H9 (cell line): Measurements from ENCODE around the gene FNDC3B. TPM values are rescaled to one million over a fixed set of nuclear protein-coding genes. Genes with fewer than 3 reads are reported as not detected.
A peak's percentile ranks its signal among the peaks of the same experiment; 100 is the strongest.

Source experiments
- DNase-seq: peaks from one replicate; pipeline ENCODE4 v3.0.0-alpha.2; 2017
- H2AFZ ChIP-seq: one replicate; pipeline ENCODE4 v1.6.1; 2013; ENCODE audit warnings: mild to moderate bottlenecking, low read length, control low read depth, moderate library complexity
- H2AK5ac ChIP-seq: 2 replicates; pipeline ENCODE4 v1.6.1; 2013; ENCODE audit warnings: low read length, control low read depth, mixed read lengths; ENCODE audit not compliant: insufficient read length
- H2BK120ac ChIP-seq: one replicate; pipeline ENCODE4 v1.6.1; 2013; ENCODE audit warnings: low read depth, mild to moderate bottlenecking, low read length, control low read depth, inconsistent platforms; ENCODE audit not compliant: poor library complexity, severe bottlenecking
- H2BK12ac ChIP-seq: 2 replicates; pipeline ENCODE4 v1.6.1; 2013; ENCODE audit warnings: low read length, control low read depth, mixed read lengths, low read depth; ENCODE audit not compliant: insufficient read length
- H2BK15ac ChIP-seq: 2 replicates; pipeline ENCODE4 v1.6.1; 2013; ENCODE audit warnings: low read depth, low read length, control low read depth
- H2BK20ac ChIP-seq: one replicate; pipeline ENCODE4 v1.6.1; 2013; ENCODE audit warnings: low read depth, mild to moderate bottlenecking, low read length, control low read depth, inconsistent platforms; ENCODE audit not compliant: poor library complexity, severe bottlenecking
- H2BK5ac ChIP-seq: 2 replicates; pipeline ENCODE4 v1.6.1; 2013; ENCODE audit warnings: low read length, control low read depth, mixed read lengths; ENCODE audit not compliant: insufficient read length
- H3K14ac ChIP-seq: 2 replicates; pipeline ENCODE4 v1.6.1; 2013; ENCODE audit warnings: low read length, control low read depth; ENCODE audit not compliant: insufficient read depth
- H3K18ac ChIP-seq: 2 replicates; pipeline ENCODE4 v1.6.1; 2013; ENCODE audit warnings: low read depth, mild to moderate bottlenecking, mixed read lengths, low read length, control low read depth; ENCODE audit not compliant: insufficient read length
- H3K23ac ChIP-seq: 2 replicates; pipeline ENCODE4 v1.6.1; 2013; ENCODE audit warnings: low read length, control low read depth, mixed read lengths, low read depth; ENCODE audit not compliant: insufficient read length
- H3K23me2 ChIP-seq: 2 replicates; pipeline ENCODE4 v1.6.1; 2013; ENCODE audit warnings: low read depth, mild to moderate bottlenecking, mixed read lengths, low read length, control low read depth; ENCODE audit not compliant: insufficient read length, poor library complexity, severe bottlenecking
- H3K27ac ChIP-seq: 2 replicates; pipeline ENCODE4 v1.5.1; 2013; ENCODE audit warnings: low read length, control low read depth, mixed read lengths, low read depth; ENCODE audit not compliant: insufficient read length
- H3K27me3 ChIP-seq: 2 replicates; pipeline ENCODE4 v1.6.1; 2013; ENCODE audit warnings: low read length, control low read depth, inconsistent platforms; ENCODE audit not compliant: insufficient read depth
- H3K4ac ChIP-seq: 2 replicates; pipeline ENCODE4 v1.6.1; 2013; ENCODE audit warnings: low read depth, mild to moderate bottlenecking, control low read depth, inconsistent platforms, low read length, moderate library complexity
- H3K4me1 ChIP-seq: 2 replicates; pipeline ENCODE4 v1.6.1; 2013; ENCODE audit warnings: low read length, control low read depth, inconsistent platforms; ENCODE audit not compliant: insufficient read depth
- H3K4me2 ChIP-seq: 2 replicates; pipeline ENCODE4 v1.6.1; 2013; ENCODE audit warnings: low read length, control low read depth, mixed read lengths; ENCODE audit not compliant: insufficient read length, insufficient read depth
- H3K56ac ChIP-seq: 2 replicates; pipeline ENCODE4 v1.6.1; 2013; ENCODE audit warnings: low read depth, mild to moderate bottlenecking, mixed read lengths, low read length, control low read depth; ENCODE audit not compliant: insufficient read length
- H3K79me1 ChIP-seq: 2 replicates; pipeline ENCODE4 v1.6.1; 2013; ENCODE audit warnings: low read depth, mild to moderate bottlenecking, moderate library complexity, low read length, control low read depth, inconsistent platforms; ENCODE audit not compliant: insufficient read depth, poor library complexity, severe bottlenecking
- H3K79me2 ChIP-seq: 2 replicates; pipeline ENCODE4 v1.6.1; 2013; ENCODE audit warnings: low read length, control low read depth, inconsistent platforms; ENCODE audit not compliant: insufficient read depth
- H3K9ac ChIP-seq: 2 replicates; pipeline ENCODE4 v1.6.1; 2013; ENCODE audit warnings: low read length, control low read depth, mixed read lengths; ENCODE audit not compliant: insufficient read length; ENCODE audit errors: extremely low read depth
- H3K9me3 ChIP-seq: one replicate; pipeline ENCODE4 v1.6.1; 2013; ENCODE audit warnings: low read depth, low read length, inconsistent platforms; ENCODE audit not compliant: control insufficient read depth
- H3T11ph ChIP-seq: one replicate; pipeline ENCODE4 v1.6.1; 2013; ENCODE audit warnings: mild to moderate bottlenecking, low read length, control low read depth, inconsistent platforms
- H4K20me1 ChIP-seq: one replicate; pipeline ENCODE4 v1.6.1; 2013; ENCODE audit not compliant: control insufficient read depth, insufficient read length, insufficient read depth
- H4K5ac ChIP-seq: 2 replicates; pipeline ENCODE4 v1.6.1; 2013; ENCODE audit warnings: low read depth, mild to moderate bottlenecking, mixed read lengths, low read length, control low read depth; ENCODE audit not compliant: insufficient read length
- H4K8ac ChIP-seq: replicated peaks from 2 replicates; pipeline ENCODE4 v1.6.1; 2013; ENCODE audit warnings: low read length, control low read depth, mixed read lengths, low read depth; ENCODE audit not compliant: insufficient read length
- H4K91ac ChIP-seq: 2 replicates; pipeline ENCODE4 v1.6.1; 2013; ENCODE audit warnings: low read depth, mild to moderate bottlenecking, moderate library complexity, mixed read lengths, low read length, control low read depth; ENCODE audit not compliant: insufficient read length
- H3K27ac Mint-ChIP-seq, 3 experiments: 2 replicates in 2 of 3; 3 replicates in 1 of 3; pipeline ENCODE4 v1.8.0; 2020 to 2021; ENCODE audit warnings: mixed read lengths in 3 of 3, mild to moderate bottlenecking in 1 of 3, moderate library complexity in 1 of 3
- H3K27me3 Mint-ChIP-seq: 2 replicates; pipeline ENCODE4 v1.8.0; 2021; ENCODE audit warnings: low read depth, mild to moderate bottlenecking, moderate library complexity, mixed read lengths
- H3K36me3 Mint-ChIP-seq, 3 experiments: 2 replicates in 2 of 3; 3 replicates in 1 of 3; pipeline ENCODE4 v1.8.0; 2020 to 2021; ENCODE audit warnings: low read depth in 3 of 3, mixed read lengths in 3 of 3; ENCODE audit not compliant: insufficient read depth in 1 of 3
- H3K4me1 Mint-ChIP-seq, 2 experiments: 2 replicates each; pipeline ENCODE4 v1.8.0; 2020; ENCODE audit warnings: mixed read lengths in 2 of 2
- H3K4me3 Mint-ChIP-seq, 2 experiments: 2 replicates in 1 of 2; 3 replicates in 1 of 2; pipeline ENCODE4 v1.8.0; 2020 to 2021; ENCODE audit warnings: mild to moderate bottlenecking in 2 of 2, mixed read lengths in 2 of 2, moderate library complexity in 1 of 2
- H3K9me3 Mint-ChIP-seq, 2 experiments: 2 replicates in 1 of 2; 3 replicates in 1 of 2; pipeline ENCODE4 v1.8.0; 2020; ENCODE audit warnings: mild to moderate bottlenecking in 2 of 2, mixed read lengths in 2 of 2, moderate library complexity in 1 of 2
- CTCF ChIP-seq: fragments of 200-600 bp; sonication (generic); conservative IDR thresholded peaks from 3 replicates; pipeline ENCODE4 v1.8.0; 2021; ENCODE audit warnings: antibody characterized with exemption, mild to moderate bottlenecking
- WGBS: extraction: QIAGEN DNeasy Blood & Tissue Kit; methylation state at CpG from one replicate; pipeline ENCODE4 v1.1.7; 2013; ENCODE audit warnings: missing lambda C conversion rate, low lambda C conversion rate, mixed read lengths; ENCODE audit not compliant: insufficient read length; ENCODE audit errors: extremely low coverage; 5-methylcytosine and 5-hydroxymethylcytosine counted together
- total RNA-seq: library from RNA; stranded (reverse); gene quantifications from 2 replicates; pipeline ENCODE4 v1.2.1, GENCODE V29; 2021

FNDC3B gene
- total RNA-seq, 1 experiment from 2014 or later, result 43.8 TPM

GRCh38 chr3:172218350-172219323 is 179.3 kb downstream of the FNDC3B start:
- Histone ChIP-seq H3K18ac (no peak overlapping the region), H2BK5ac (no peak overlapping the region), H3K14ac (no peak overlapping the region), H3K27me3 (no peaks in the 10 kb centered on the region), H3K56ac (no peak overlapping the region), H3K27ac (peak overlapping the region; percentile 16), H3K79me2 (peaks cover 3% of the 10 kb centered on the region; the same call in 1 of the 2 replicates), H2AK5ac (no peak overlapping the region), H3K23me2 (no peaks in the 10 kb centered on the region), H4K5ac (no peak overlapping the region), H3K4ac (no peak overlapping the region), H3K23ac (no peak overlapping the region), H3K79me1 (no peaks in the 10 kb centered on the region), H3K9ac (no peak overlapping the region), H4K91ac (no peak overlapping the region), H4K8ac (no peak overlapping the region), H3K9me3 (no peaks in the 10 kb centered on the region), H2BK20ac (no peak overlapping the region), H2BK120ac (no peak overlapping the region), H2BK12ac (no peak overlapping the region), H3K4me1 (peaks cover 15% of the 10 kb centered on the region; the same call in 1 of the 2 replicates), H2AFZ (no peak overlapping the region), H4K20me1 (no peaks in the 10 kb centered on the region), H3T11ph (no peak overlapping the region), H2BK15ac (no peak overlapping the region), H3K4me2 (no peak overlapping the region)
- Mint-ChIP-seq H3K4me1 (peaks cover 66 to 69% of the 10 kb centered on the region in 2 experiments), H3K9me3 (no peaks in the 10 kb centered on the region), H3K27ac (peak overlapping the region; percentile 48 to 73 (median 54); a peak in 6 of 7 replicates), H3K36me3 (no peaks in the 10 kb centered on the region; a peak in 1 of 7 replicates), H3K4me3 (no peak overlapping the region), H3K27me3 (no peaks in the 10 kb centered on the region)
- no peak for DNase-seq
- WGBS, result no CpG with 5 or more reads among the region's 5 CpGs
- TF ChIP-seq CTCF, result no peak
